SK-MEL-5 (cell line): ENCODE measurements around the gene MLKL. TPM values are rescaled to one million over a fixed set of nuclear protein-coding genes. Genes with fewer than 3 reads are reported as not detected.

ENCODE experiments used
- DNase-seq: peaks from one replicate; pipeline ENCODE4 v3.0.0-alpha.2; 2016; ENCODE audit warnings: low read depth, low spot score
- in situ Hi-C: cut with HindIII; loops from 2 replicates; pipeline ENCODE4 v1.10.0; 2016; ENCODE audit warnings: low sequenced_read_pairs, high pct_unique_total_duplicates, low pct_unique_long_range_greater_than_20kb
- total RNA-seq: library from RNA; depleted of rRNA; stranded (reverse); fragments of >200 nt; shearing (Covaris generic); gene quantifications from 2 replicates; pipeline ENCODE4 v1.2.3, GENCODE V29; 2014; rRNA removed

Gene MLKL
- total RNA-seq, 1 experiment from 2014 or later, result 6.0 TPM

DNA sequence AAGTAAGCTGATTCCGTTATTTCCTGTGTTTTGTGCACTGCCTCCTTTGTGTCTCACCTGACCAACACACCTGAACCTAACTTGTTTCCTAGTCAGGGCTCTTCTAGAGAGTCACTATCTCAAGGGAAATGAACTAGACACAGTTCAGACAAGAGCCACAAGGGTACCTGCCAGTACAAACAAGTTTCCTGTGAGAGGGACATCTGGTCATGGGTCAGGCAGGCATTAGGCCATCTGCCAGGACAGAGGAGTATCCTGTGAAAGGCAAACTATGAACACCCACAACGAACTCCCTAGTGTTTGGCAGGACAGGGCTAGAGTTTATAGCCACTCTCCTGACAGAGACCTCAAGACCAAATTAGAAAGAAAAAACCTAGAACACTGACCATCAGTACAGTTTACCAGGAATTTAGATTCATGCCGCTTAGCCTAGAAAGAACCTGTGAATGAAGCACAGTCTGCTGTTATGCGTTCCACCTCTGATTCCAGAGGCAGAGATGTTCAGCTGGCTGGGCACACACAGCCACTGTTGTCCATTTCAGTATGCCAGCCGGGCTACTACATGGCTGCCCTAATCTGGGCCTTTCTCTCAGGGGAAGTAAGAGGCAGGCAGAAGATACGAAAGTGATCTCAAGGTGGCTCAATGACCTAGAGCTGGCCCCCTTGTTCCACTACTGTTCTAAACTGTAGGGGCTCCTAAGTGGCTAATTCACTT is 73.0 kb downstream of the MLKL start:
- in situ Hi-C loops, result no loop called here
- no peak for DNase-seq

DNA sequence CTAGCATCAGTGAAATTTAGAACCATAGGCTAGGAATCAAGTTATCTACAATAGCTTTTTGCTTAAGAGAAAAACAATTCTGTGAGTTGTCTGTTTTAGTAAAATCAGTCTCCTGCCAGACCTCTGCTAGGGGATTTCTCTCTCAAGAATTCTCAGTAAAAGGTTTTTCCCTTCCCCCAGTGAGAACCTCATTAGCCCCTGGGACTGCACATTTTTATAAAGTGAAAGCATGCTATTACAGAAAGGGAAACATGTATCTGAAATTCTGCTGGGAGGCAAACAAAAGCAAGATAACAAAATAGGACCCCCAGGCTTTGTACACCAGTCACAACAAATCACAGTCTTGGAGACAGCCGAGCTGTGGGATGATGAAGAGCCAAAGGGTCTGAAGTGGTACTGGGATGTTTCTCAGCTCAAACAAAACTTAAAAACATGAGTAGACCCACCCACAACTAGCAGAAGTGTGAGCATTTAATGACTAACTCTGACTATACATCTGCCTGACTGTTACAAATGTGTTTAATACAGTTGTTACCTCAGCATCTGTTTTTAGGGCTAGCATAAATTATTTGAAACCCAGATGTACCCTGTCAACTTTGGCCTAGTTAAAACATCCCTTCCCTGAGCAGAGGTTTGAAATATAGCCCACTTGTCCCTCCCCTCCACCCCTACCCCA is 73.8 kb downstream of the MLKL start:
- DNase-seq, result no peak
- in situ Hi-C loops, result no loop called here

- in situ Hi-C loops, result no loop called here
- no peak for DNase-seq
Measured at GRCh38 chr16:74625500-74626350, 74.9 kb downstream of the MLKL start.

- in situ Hi-C loops, result no loop called here
- DNase-seq, result no peak
Measured at GRCh38 chr16:74623839-74624235, 76.8 kb downstream of the MLKL start.

- DNase-seq, result peak; percentile 65
- in situ Hi-C loops, result no loop called here
Measured at GRCh38 chr16:74623214-74623838, 77.3 kb downstream of the MLKL start.

- in situ Hi-C loops, result no loop called here
- no peak for DNase-seq
Measured at GRCh38 chr16:74622005-74622404, 78.7 kb downstream of the MLKL start.

Other genes with a start within 250 kb of the MLKL start
- 41.7 and 57.9 TPM in 2 replicates for gene GLG1, start 93.7 kb downstream of the MLKL start, total RNA-seq
- gene RFWD3, start 34.0 kb downstream of the MLKL start, total RNA-seq, result 29.2 and 31.3 TPM in 2 replicates
- 0.08 TPM in 1 of 2 replicates, not detected in the other for gene FA2H, start 74.0 kb upstream of the MLKL start, total RNA-seq